Loucy (cell line): ENCODE data around the gene CELA2B.

Source experiments
- EZH2phosphoT487 ChIP-seq: fragments of 200-600 bp; IDR thresholded peaks from 2 replicates; pipeline ENCODE4 v1.6.1; 2018; ENCODE audit warnings: antibody characterized with exemption, mild to moderate bottlenecking, moderate library complexity, borderline replicate concordance
- TF ChIP-seq, protein P1 (sequence below): fragments of 200-600 bp; sonication (generic); conservative IDR thresholded peaks from 2 replicates; pipeline ENCODE4 v1.5.1; 2014; ENCODE audit warnings: mild to moderate bottlenecking, antibody characterized with exemption, low read length

DNA sequence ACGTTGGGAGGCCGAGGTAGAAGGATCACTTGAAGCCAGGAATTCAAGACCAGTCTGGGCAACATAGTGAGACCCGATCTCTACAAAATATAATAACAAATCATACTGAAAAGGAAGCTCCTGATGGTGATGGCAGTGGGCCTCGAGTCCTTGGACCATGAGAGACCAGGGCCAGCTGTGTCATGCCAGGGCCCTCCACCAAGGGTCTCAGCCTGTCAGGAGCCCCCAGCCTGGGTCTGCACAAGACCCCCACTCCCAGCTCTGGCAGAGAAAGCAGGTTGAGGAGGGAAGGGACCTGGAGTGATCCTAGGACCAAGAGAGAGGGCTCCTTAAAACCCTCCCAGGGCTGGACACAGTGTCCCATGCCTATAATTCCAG is 44.3 kb upstream of the CELA2B start:
- TF ChIP-seq, protein P1, sequence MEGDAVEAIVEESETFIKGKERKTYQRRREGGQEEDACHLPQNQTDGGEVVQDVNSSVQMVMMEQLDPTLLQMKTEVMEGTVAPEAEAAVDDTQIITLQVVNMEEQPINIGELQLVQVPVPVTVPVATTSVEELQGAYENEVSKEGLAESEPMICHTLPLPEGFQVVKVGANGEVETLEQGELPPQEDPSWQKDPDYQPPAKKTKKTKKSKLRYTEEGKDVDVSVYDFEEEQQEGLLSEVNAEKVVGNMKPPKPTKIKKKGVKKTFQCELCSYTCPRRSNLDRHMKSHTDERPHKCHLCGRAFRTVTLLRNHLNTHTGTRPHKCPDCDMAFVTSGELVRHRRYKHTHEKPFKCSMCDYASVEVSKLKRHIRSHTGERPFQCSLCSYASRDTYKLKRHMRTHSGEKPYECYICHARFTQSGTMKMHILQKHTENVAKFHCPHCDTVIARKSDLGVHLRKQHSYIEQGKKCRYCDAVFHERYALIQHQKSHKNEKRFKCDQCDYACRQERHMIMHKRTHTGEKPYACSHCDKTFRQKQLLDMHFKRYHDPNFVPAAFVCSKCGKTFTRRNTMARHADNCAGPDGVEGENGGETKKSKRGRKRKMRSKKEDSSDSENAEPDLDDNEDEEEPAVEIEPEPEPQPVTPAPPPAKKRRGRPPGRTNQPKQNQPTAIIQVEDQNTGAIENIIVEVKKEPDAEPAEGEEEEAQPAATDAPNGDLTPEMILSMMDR: no peak
- TF ChIP-seq EZH2phosphoT487: no peak
